AG04450 (cell line): Measurements from ENCODE around the gene SLCO2B1. TPM values are rescaled to one million over a fixed set of nuclear protein-coding genes. Genes with fewer than 3 reads are reported as not detected.

Source experiments
- CTCF ChIA-PET: fragments of 300-600, 350-600 bp; formaldehyde crosslinking; extraction: SDS; loops from one replicate; lab custom pipeline; 2022; ENCODE audit warnings: antibody characterized with exemption, inconsistent platforms; lab: Charles Lee
- POLR2A ChIA-PET: fragments of 350-600 bp; formaldehyde crosslinking; extraction: SDS; loops from one replicate; lab custom pipeline; 2021; ENCODE audit warnings: antibody characterized with exemption, inconsistent platforms; lab: Yijun Ruan, JAX
- DNase-seq: peaks from one replicate; pipeline ENCODE4 v3.0.0-alpha.2; 2011; ENCODE audit warnings: low read depth, low spot score
- H3K27ac ChIP-seq: one replicate; pipeline ENCODE4 v1.5.1; 2012; ENCODE audit warnings: low read depth, low read length, control low read depth
- H3K27me3 ChIP-seq: one replicate; pipeline ENCODE4 v1.6.0; 2012; ENCODE audit warnings: low read length; ENCODE audit not compliant: control insufficient read depth, insufficient read depth
- H3K4me3 ChIP-seq: 2 replicates; pipeline ENCODE4 v1.5.1; 2011; ENCODE audit warnings: mild to moderate bottlenecking, low read depth, low read length, control low read depth
- H3K9me3 ChIP-seq: 2 replicates; pipeline ENCODE4 v1.5.1; 2012; ENCODE audit warnings: low read length; ENCODE audit not compliant: control insufficient read depth, insufficient read depth
- polyA plus RNA-seq: library from polyadenylated mRNA; depleted of rRNA; stranded (reverse); fragments of >200 nt; gene quantifications from 2 replicates; pipeline ENCODE4 v1.2.3, GENCODE V29; 2011
- TF ChIP-seq, protein P1 (sequence below): IDR thresholded peaks from 2 replicates; pipeline ENCODE4 v1.5.1; 2011; ENCODE audit warnings: low read depth, low read length, control low read depth, inconsistent platforms

The SLCO2B1 gene
- polyA plus RNA-seq, 1 experiment = not detected

- TF ChIP-seq, protein P1, sequence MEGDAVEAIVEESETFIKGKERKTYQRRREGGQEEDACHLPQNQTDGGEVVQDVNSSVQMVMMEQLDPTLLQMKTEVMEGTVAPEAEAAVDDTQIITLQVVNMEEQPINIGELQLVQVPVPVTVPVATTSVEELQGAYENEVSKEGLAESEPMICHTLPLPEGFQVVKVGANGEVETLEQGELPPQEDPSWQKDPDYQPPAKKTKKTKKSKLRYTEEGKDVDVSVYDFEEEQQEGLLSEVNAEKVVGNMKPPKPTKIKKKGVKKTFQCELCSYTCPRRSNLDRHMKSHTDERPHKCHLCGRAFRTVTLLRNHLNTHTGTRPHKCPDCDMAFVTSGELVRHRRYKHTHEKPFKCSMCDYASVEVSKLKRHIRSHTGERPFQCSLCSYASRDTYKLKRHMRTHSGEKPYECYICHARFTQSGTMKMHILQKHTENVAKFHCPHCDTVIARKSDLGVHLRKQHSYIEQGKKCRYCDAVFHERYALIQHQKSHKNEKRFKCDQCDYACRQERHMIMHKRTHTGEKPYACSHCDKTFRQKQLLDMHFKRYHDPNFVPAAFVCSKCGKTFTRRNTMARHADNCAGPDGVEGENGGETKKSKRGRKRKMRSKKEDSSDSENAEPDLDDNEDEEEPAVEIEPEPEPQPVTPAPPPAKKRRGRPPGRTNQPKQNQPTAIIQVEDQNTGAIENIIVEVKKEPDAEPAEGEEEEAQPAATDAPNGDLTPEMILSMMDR = no peak
- H3K9me3 ChIP-seq = no peaks in the 10 kb centered on the region; the same call in 1 of the 2 replicates
- ChIA-PET POLR2A (no interaction called here), CTCF (interaction anchor here (5.1 kb wide), 1 partner anchor 16 kb away, joined by 26 read pairs; no protein-coding TSS in a partner anchor)
- H3K27ac ChIP-seq = no peak overlapping the region
- H3K27me3 ChIP-seq = peaks cover 29% of the 10 kb centered on the region
- H3K4me3 ChIP-seq = no peak overlapping the region
- DNase-seq = no peak
Measured at GRCh38 chr11:75189108-75189507, 38.2 kb downstream of the SLCO2B1 start.

- H3K4me3 ChIP-seq = no peak overlapping the region
- TF ChIP-seq, protein P1 = no peak
- no peaks in the 10 kb centered on the region; the same call in 1 of the 2 replicates for H3K9me3 ChIP-seq
- peaks cover 28% of the 10 kb centered on the region for H3K27me3 ChIP-seq
- CTCF ChIA-PET = interaction anchor here (0.5 to 5.1 kb wide), 2 partner anchors 15 to 50 kb away, joined by 7 to 26 read pairs; no protein-coding TSS in a partner anchor
- H3K27ac ChIP-seq = no peak overlapping the region
- POLR2A ChIA-PET = no interaction called here
- no peak for DNase-seq
Measured at GRCh38 chr11:75189911-75190310, 39.0 kb downstream of the SLCO2B1 start.

DNA sequence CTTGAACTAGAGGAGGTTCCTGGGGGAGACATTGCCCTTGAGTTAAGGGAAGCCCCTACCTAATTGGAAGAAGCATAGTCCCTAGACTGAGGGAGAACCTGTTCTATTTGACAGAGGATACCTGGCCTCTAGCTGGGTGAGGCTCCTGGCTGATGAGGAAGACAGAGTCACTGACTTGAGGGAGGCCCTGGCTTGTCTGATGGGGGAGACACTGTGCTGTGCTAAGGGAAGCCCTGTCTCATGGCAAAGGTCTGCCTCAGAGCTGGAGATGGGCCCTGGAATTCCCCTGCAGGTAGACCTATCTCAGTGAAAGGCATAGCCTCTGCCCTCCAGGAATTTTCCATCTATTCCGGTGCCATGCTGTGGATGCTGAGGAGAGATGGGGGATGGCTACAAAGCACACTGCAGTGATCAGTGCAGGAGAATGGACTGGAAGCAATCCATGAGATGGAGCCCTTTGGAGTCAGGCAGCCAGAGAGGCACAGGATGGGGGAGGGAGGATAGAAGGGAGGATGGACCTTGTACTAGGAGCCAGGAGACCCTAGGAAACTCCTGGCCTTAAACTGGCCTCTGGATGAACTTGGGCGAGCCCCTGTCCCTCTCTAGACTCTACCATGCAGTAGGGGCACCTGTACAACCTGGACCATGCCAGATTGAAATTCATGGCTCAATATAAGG lies 39.9 kb downstream of the SLCO2B1 start:
- CTCF ChIA-PET = interaction anchor here (5.1 kb wide), 1 partner anchor 14 kb away, joined by 26 read pairs; no protein-coding TSS in a partner anchor
- DNase-seq = no peak
- H3K9me3 ChIP-seq = no peaks in the 10 kb centered on the region; the same call in 1 of the 2 replicates
- no peak overlapping the region for H3K27ac ChIP-seq
- H3K27me3 ChIP-seq = peaks cover 34% of the 10 kb centered on the region
- no peak overlapping the region for H3K4me3 ChIP-seq
- POLR2A ChIA-PET = no interaction called here
- TF ChIP-seq, protein P1 = no peak

DNA sequence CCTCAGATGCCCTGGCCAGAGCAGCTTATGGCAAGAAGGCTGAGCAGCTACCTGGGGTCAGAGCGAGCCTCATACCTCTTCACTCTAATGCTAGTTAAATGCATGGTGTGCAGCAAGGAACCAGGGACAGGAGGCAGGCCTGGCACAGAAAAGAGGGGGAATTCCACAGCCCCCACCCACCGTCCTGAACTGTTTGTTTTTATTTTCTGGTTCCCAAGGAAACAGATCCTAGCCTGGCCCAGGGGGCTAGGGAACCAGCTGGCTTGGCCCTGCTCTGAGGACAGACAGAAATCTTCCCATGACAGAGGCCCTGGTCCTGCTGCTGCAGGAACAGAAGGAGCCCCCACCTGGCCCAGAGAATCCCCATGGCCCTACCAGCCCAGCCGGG lies 40.4 kb downstream of the SLCO2B1 start:
- H3K27ac ChIP-seq = no peak overlapping the region
- H3K27me3 ChIP-seq = peaks cover 38% of the 10 kb centered on the region
- POLR2A ChIA-PET = no interaction called here
- no peak for DNase-seq
- TF ChIP-seq, protein P1 = no peak
- H3K9me3 ChIP-seq = no peaks in the 10 kb centered on the region; the same call in 1 of the 2 replicates
- CTCF ChIA-PET = interaction anchor here (5.1 kb wide), 1 partner anchor 13 kb away, joined by 26 read pairs; no protein-coding TSS in a partner anchor
- H3K4me3 ChIP-seq = no peak overlapping the region

GRCh38 chr11:75193271-75193670 lies 42.4 kb downstream of the SLCO2B1 start:
- peaks cover 40% of the 10 kb centered on the region for H3K27me3 ChIP-seq
- TF ChIP-seq, protein P1 = no peak
- ChIA-PET POLR2A (no interaction called here), CTCF (interaction anchor here (1.0 to 5.1 kb wide), 3 partner anchors 11 to 171 kb away, joined by 3 to 26 read pairs (median 4); no protein-coding TSS in a partner anchor)
- no peak overlapping the region for H3K4me3 ChIP-seq
- no peak overlapping the region for H3K27ac ChIP-seq
- DNase-seq = no peak
- no peaks in the 10 kb centered on the region; the same call in 1 of the 2 replicates for H3K9me3 ChIP-seq
